ENCODE results near the gene CFTR. TPM values are rescaled to one million over a fixed set of nuclear protein-coding genes. Genes with fewer than 3 reads are reported as not detected.

CFTR gene
- total RNA-seq, 4 donors from 2014 or later, result 3.4 to 13.5 (median 7.1) TPM

DNA sequence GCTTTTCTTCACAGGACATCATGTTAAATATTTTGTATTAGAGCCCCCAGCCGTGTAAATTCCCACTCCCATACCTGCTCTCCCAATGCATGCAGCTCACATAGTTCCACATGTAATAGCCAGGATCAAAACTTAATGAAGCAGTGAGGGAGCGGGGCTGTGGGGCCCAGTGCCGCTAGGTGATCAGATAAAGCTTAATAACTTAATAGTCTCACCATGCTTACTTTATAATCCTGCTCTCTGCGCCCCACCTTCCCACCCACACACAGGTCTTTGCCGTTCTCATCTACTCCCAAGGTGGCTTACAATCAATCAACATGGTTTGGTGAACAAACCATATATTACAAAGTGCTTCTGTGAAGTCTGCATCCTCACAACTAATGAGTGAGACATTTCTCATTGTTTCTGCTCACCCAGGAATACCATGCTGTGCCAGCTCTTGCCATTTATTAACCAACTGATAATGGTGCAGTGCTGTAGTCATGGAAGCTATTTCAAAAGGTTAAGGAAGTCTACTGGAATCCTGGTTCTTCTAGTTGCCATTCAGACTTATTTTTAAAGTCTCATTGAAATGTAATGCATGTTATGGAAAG is 237.0 kb downstream of the CFTR start:
- no peak overlapping the region for H3K27ac ChIP-seq
- H3K9me3 ChIP-seq, result no peaks in the 10 kb centered on the region
- no peaks in the 10 kb centered on the region for H3K27me3 ChIP-seq
- DNase-seq (ENCODE audit: low spot score in 2 of 2), result no peak
- H3K4me1 ChIP-seq, result no peaks in the 10 kb centered on the region
- H3K4me3 ChIP-seq, result no peak overlapping the region
- TF ChIP-seq POLR2A (IDR thresholded peaks at IDR 0.05), result no peak
- TF ChIP-seq POLR2AphosphoS5 (IDR thresholded peaks at IDR 0.05), result no peak
- TF ChIP-seq, protein P1, sequence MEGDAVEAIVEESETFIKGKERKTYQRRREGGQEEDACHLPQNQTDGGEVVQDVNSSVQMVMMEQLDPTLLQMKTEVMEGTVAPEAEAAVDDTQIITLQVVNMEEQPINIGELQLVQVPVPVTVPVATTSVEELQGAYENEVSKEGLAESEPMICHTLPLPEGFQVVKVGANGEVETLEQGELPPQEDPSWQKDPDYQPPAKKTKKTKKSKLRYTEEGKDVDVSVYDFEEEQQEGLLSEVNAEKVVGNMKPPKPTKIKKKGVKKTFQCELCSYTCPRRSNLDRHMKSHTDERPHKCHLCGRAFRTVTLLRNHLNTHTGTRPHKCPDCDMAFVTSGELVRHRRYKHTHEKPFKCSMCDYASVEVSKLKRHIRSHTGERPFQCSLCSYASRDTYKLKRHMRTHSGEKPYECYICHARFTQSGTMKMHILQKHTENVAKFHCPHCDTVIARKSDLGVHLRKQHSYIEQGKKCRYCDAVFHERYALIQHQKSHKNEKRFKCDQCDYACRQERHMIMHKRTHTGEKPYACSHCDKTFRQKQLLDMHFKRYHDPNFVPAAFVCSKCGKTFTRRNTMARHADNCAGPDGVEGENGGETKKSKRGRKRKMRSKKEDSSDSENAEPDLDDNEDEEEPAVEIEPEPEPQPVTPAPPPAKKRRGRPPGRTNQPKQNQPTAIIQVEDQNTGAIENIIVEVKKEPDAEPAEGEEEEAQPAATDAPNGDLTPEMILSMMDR (IDR thresholded peaks at IDR 0.05), result no peak
- no peak for TF ChIP-seq EP300 (IDR thresholded peaks at IDR 0.05)
- H3K36me3 ChIP-seq, result no peaks in the 10 kb centered on the region
- 71% methylated on average over 5 of the region's 5 CpGs for WGBS

DNA sequence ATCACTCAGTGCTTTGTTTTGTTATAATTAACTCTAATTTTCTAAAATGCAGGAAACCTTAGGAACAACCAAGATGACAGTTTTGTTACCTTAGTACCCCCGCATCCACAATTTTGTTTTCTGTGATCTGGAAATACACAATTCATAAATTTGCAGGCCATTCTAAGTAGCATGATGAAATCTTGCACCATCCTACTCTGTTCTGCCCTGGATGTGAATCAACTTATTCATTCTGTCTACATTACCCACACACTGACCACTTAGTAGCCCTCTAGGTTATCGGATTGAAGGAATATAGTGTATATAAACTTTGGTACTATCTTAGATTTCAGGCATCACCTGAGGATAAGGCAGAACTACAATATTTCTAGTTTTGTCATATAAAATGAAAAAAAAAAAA is 237.5 kb downstream of the CFTR start:
- TF ChIP-seq POLR2A (IDR thresholded peaks at IDR 0.05) (no peak), EP300 (IDR thresholded peaks at IDR 0.05) (no peak), POLR2AphosphoS5 (IDR thresholded peaks at IDR 0.05) (no peak)
- TF ChIP-seq, protein P1 (IDR thresholded peaks at IDR 0.05), result no peak
- H3K27me3 ChIP-seq, result no peaks in the 10 kb centered on the region
- H3K4me1 ChIP-seq, result no peaks in the 10 kb centered on the region
- no peak for DNase-seq (ENCODE audit: low spot score in 2 of 2)
- WGBS, result 94% methylated on average over 2 of the region's 2 CpGs
- no peaks in the 10 kb centered on the region for H3K9me3 ChIP-seq
- H3K4me3 ChIP-seq, result no peak overlapping the region
- no peaks in the 10 kb centered on the region for H3K36me3 ChIP-seq
- no peak overlapping the region for H3K27ac ChIP-seq

Other genes starting within 250 kb of the CFTR start
- gene WNT2, start 157.0 kb upstream of the CFTR start, total RNA-seq, result under 1 TPM in 2 of 4 donors, not detected in 2; 0.68 to 0.99 TPM
- gene ASZ1, start 52.5 kb upstream of the CFTR start, total RNA-seq, result not detected